K562 (cell line): ENCODE data around the gene ABITRAM. TPM values are rescaled to one million over a fixed set of nuclear protein-coding genes. Genes with fewer than 3 reads are reported as not detected.

Experiments
- ATAC-seq: fragments of 200-7000 bp; cut with Tn5 transposase; 3 replicates; pipeline ENCODE4 v1.9.1; 2020; ENCODE audit warnings: moderate library complexity
- BruUV-seq: library from RNA; stranded (reverse); fragments of 400-500 nt; replicated peaks from 2 replicates; lab custom pipeline; 2021; lab: Mats Ljungman, UMichigan
- CTCF ChIA-PET: fragments of 300-600 bp; formaldehyde crosslinking; extraction: SDS; loops from one replicate; lab custom pipeline; 2021; ENCODE audit warnings: low intra/inter-chr PET ratio; lab: Yijun Ruan, JAX
- POLR2A ChIA-PET: fragments of 300-600, 350-650 bp; sonication (Branson Sonifier 250); formaldehyde crosslinking; extraction: SDS; loops from one replicate; lab custom pipeline; 2021; ENCODE audit warnings: antibody characterized with exemption, inconsistent platforms; lab: Yijun Ruan, JAX
- DNase-seq, 4 experiments: peaks; one replicate each; pipeline versions ENCODE4 v3.0.0 to v3.0.0-alpha.2; 2011 to 2018; ENCODE audit warnings: low spot score in 3 of 4, mixed read lengths in 3 of 4; ENCODE audit errors: extremely low read depth in 1 of 4
- FAIRE-seq: peaks from 2 replicates; lab custom pipeline; 2011; peaks lifted over from hg19 to GRCh38; lab: Jason Lieb, UNC
- H2AFZ ChIP-seq: 2 replicates; pipeline ENCODE4 v1.6.0; 2011; ENCODE audit warnings: low read depth, low read length, control low read depth, inconsistent platforms
- H3K27ac ChIP-seq: fragments of 200-600 bp; 3 replicates; pipeline ENCODE4 v1.8.0; 2011; ENCODE audit warnings: low read depth, mild to moderate bottlenecking, control low read depth, inconsistent platforms, low read length, moderate library complexity, mixed read lengths; ENCODE audit errors: extremely low read depth
- H3K27me3 ChIP-seq, 2 experiments: fragments of 300-600 bp in 1 of 2; 2 replicates in 1 of 2; 3 replicates in 1 of 2; pipeline versions ENCODE4 v1.6.0 to v1.8.0; 2011; ENCODE audit warnings: inconsistent platforms in 2 of 2, low read length in 2 of 2, mild to moderate bottlenecking in 1 of 2, mixed read lengths in 1 of 2, moderate library complexity in 1 of 2; ENCODE audit not compliant: control insufficient read depth in 2 of 2, insufficient read depth in 2 of 2
- H3K36me3 ChIP-seq: fragments of 300-600 bp; 3 replicates; pipeline ENCODE4 v1.8.0; 2011; ENCODE audit warnings: mild to moderate bottlenecking, low read length, inconsistent platforms; ENCODE audit not compliant: control insufficient read depth, insufficient read depth
- H3K4me1 ChIP-seq, 2 experiments: fragments of 200-600 bp in 1 of 2; replicated peaks in 1 of 2; 2 replicates in 1 of 2; 3 replicates in 1 of 2; pipeline versions ENCODE4 v1.5.1 to v1.8.0; 2011; ENCODE audit warnings: inconsistent platforms in 2 of 2, low read length in 2 of 2, mild to moderate bottlenecking in 1 of 2, mixed read lengths in 1 of 2, moderate library complexity in 1 of 2; ENCODE audit not compliant: control insufficient read depth in 2 of 2, insufficient read depth in 2 of 2
- H3K4me2 ChIP-seq: 2 replicates; pipeline ENCODE4 v1.6.1; 2011; ENCODE audit warnings: low read length, control low read depth, inconsistent platforms, mixed read lengths; ENCODE audit not compliant: insufficient read depth
- H3K4me3 ChIP-seq: fragments of 200-600 bp; sonication (generic), shearing (Covaris generic); 2 replicates; pipeline ENCODE4 v1.5.1; 2016; ENCODE audit warnings: control low read depth, inconsistent platforms
- H3K79me2 ChIP-seq: fragments of 200-600 bp; 3 replicates; pipeline ENCODE4 v1.8.0; 2011; ENCODE audit warnings: low read length, inconsistent platforms; ENCODE audit not compliant: control insufficient read depth, insufficient read depth
- H3K9ac ChIP-seq, 2 experiments: 2 replicates each; pipeline versions ENCODE4 v1.6.0 to v1.6.1; 2011; ENCODE audit warnings: low read depth in 2 of 2, low read length in 2 of 2, control low read depth in 1 of 2, inconsistent platforms in 1 of 2, mild to moderate bottlenecking in 1 of 2, mixed read lengths in 1 of 2; ENCODE audit not compliant: insufficient read depth in 1 of 2
- H3K9me1 ChIP-seq: one replicate; pipeline ENCODE4 v1.6.0; 2011; ENCODE audit warnings: inconsistent platforms, mild to moderate bottlenecking, low read length, moderate library complexity; ENCODE audit not compliant: control insufficient read depth, insufficient read depth
- H3K9me3 ChIP-seq: replicated peaks from 2 replicates; pipeline ENCODE4 v1.5.1; 2011; ENCODE audit warnings: low read depth, low read length, inconsistent platforms; ENCODE audit not compliant: control insufficient read depth, insufficient read depth
- H4K20me1 ChIP-seq: replicated peaks from 2 replicates; pipeline ENCODE4 v1.6.1; 2011; ENCODE audit warnings: low read length, inconsistent platforms, mixed read lengths; ENCODE audit not compliant: control insufficient read depth, insufficient read depth
- ARHGAP35 ChIP-seq: fragments of 450-650 bp; IDR thresholded peaks from 2 replicates; pipeline ENCODE4 v1.6.1; 2018; ENCODE audit not compliant: partially characterized antibody
- EWSR1 ChIP-seq: fragments of 450-650 bp; IDR thresholded peaks from 2 replicates; pipeline ENCODE4 v1.6.1; 2018; ENCODE audit warnings: borderline replicate concordance, mild to moderate bottlenecking, low read depth, moderate library complexity; ENCODE audit not compliant: partially characterized antibody
- ID3 ChIP-seq, 2 experiments: fragments of 250-450 bp in 1 of 2; fragments of 450-650 bp in 1 of 2; sonication (Bioruptor Pico) in 1 of 2; IDR thresholded peaks; 2 replicates each; pipeline versions ENCODE4 v1.6.1 to v1.8.0; 2016 to 2021; ENCODE audit warnings: mild to moderate bottlenecking in 2 of 2, moderate library complexity in 2 of 2, missing compliant biosample characterization in 1 of 2, missing genetic modification characterization in 1 of 2
- LARP7 ChIP-seq: fragments of 450-650 bp; IDR thresholded peaks from 2 replicates; pipeline ENCODE4 v1.6.1; 2016
- NONO ChIP-seq, 2 experiments: fragments of 200-400 bp in 1 of 2; fragments of 450-650 bp in 1 of 2; formaldehyde crosslinking in 1 of 2; IDR thresholded peaks; 2 replicates each; pipeline ENCODE4 v1.6.1; 2017; ENCODE audit warnings: low read depth in 2 of 2, mild to moderate bottlenecking in 2 of 2, moderate library complexity in 2 of 2, low read length in 1 of 2
- POU5F1 ChIP-seq: fragments of 150-350 bp; IDR thresholded peaks from 2 replicates; pipeline ENCODE4 v1.6.1; 2014; ENCODE audit warnings: borderline replicate concordance, low read length, low read depth, mild to moderate bottlenecking; ENCODE audit not compliant: partially characterized antibody
- SMARCB1 ChIP-seq: IDR thresholded peaks from 2 replicates; pipeline ENCODE4 v1.6.1; 2011; ENCODE audit warnings: improper control_type of control experiment, low read depth; ENCODE audit not compliant: insufficient read length
- ZBTB40 ChIP-seq, 2 experiments: fragments of 450-650 bp in 1 of 2; sonication (generic) in 1 of 2; formaldehyde crosslinking in 1 of 2; IDR thresholded peaks; 2 replicates each; pipeline versions ENCODE4 v1.7.1 to v1.9.0; 2016 to 2022; ENCODE audit warnings: inconsistent platforms in 1 of 2, mild to moderate bottlenecking in 1 of 2, missing genetic modification reagents in 1 of 2
- ZEB2 ChIP-seq: fragments of 450-650 bp; IDR thresholded peaks from 2 replicates; pipeline ENCODE4 v1.6.1; 2016
- ZNF639 ChIP-seq, 2 experiments: fragments of 200-800 bp in 1 of 2; sonication (Bioruptor generic) in 1 of 2; sonication (generic) in 1 of 2; formaldehyde crosslinking in 1 of 2; IDR thresholded peaks in 1 of 2; conservative IDR thresholded peaks in 1 of 2; 2 replicates each; pipeline versions ENCODE4 v1.5.0 to v1.6.1; 2016 to 2020; ENCODE audit warnings: missing compliant biosample characterization in 1 of 2, missing genetic modification characterization in 1 of 2, missing genetic modification reagents in 1 of 2
- whole genome bisulfite sequencing: fragments of 100-300 bp; shearing (Covaris generic); methylation state at CpG from one replicate; pipeline ENCODE4 v1.1.6; 2016; ENCODE audit warnings: low coverage, mixed read lengths; ENCODE audit not compliant: insufficient coverage; ENCODE audit errors: missing lambda C conversion rate; 5-methylcytosine and 5-hydroxymethylcytosine counted together
- in situ Hi-C: fragments of 300-500 bp; cut with MboI; formaldehyde crosslinking; loops from 4 replicates; pipeline ENCODE4 v1.15.0; 2018; ENCODE audit warnings: inconsistent platforms, mixed read lengths
- intact Hi-C: fragments of 100-400 bp; cut with micrococcal nuclease; formaldehyde crosslinking; loops from 2 replicates; pipeline ENCODE4 v1.14.2; 2022
- polyA plus RNA-seq, 8 experiments: library from polyadenylated mRNA; depleted of rRNA in 4 of 8; stranded (reverse) in 5 of 8; unstranded in 3 of 8; fragments of >200 nt; fragmentation: Nextera tagmentation in 2 of 8; fragmentation: Illumina TruSeq in 1 of 8; extraction: Ambion mirVana in 2 of 8; extraction: Trizol in 1 of 8; gene quantifications; 2 replicates each; pipeline versions ENCODE4 v1.2.1 to v1.2.3, GENCODE V29; 2011 to 2014; ENCODE audit warnings: inconsistent platforms in 1 of 8, missing spikeins in 1 of 8
- total RNA-seq, 7 experiments: library from RNA; depleted of rRNA in 6 of 7; stranded (reverse); fragments of >200 nt in 6 of 7; fragmentation: Illumina TruSeq in 2 of 7; extraction: Trizol in 2 of 7; gene quantifications; 2 replicates each; pipeline versions ENCODE4 v1.2.1 to v1.2.3, GENCODE V29; 2011 to 2021; ENCODE audit warnings: low replicate concordance in 1 of 7

Gene ABITRAM
- total and polyA plus RNA-seq, 9 of the 15 experiments (the other 6 are each of a cell fraction or from before 2014, with no cell fraction given): 8.9 to 47.6 (median 28.4) TPM

- H3K9ac ChIP-seq: no peak overlapping the region
- no peaks in the 10 kb centered on the region for H3K27me3 ChIP-seq
- ChIA-PET CTCF (no interaction called here), POLR2A (interaction anchor here (1.8 kb wide), 1 partner anchor 8 kb away, joined by 7 read pairs; no protein-coding TSS in a partner anchor)
- DNase-seq (no peak), FAIRE-seq (no peak), ATAC-seq (no peak)
- H3K79me2 ChIP-seq: no peaks in the 10 kb centered on the region
- in situ Hi-C loops (no loop called here), intact Hi-C loops (loop anchor here (5.0 kb wide), 1 partner anchor 63 kb away; no protein-coding TSS in a partner anchor)
- H2AFZ ChIP-seq: no peak overlapping the region
- no peak overlapping the region for H3K27ac ChIP-seq
- BruUV-seq: no TSS peak
- WGBS: 38% methylated on average over 1 of the region's 1 CpG
- H3K9me1 ChIP-seq: no peaks in the 10 kb centered on the region
- no peak overlapping the region for H3K4me2 ChIP-seq
- no peak overlapping the region for H3K4me3 ChIP-seq
- H3K4me1 ChIP-seq: no peaks in the 10 kb centered on the region
- H3K36me3 ChIP-seq: peaks cover 18% of the 10 kb centered on the region
- no peaks in the 10 kb centered on the region for H4K20me1 ChIP-seq
- no peaks in the 10 kb centered on the region for H3K9me3 ChIP-seq
- TF ChIP-seq EWSR1 (no peak), ID3 (CRISPR knock-in tag; IDR thresholded peaks at IDR 0.05) (no peak), ID3 (tag; IDR thresholded peaks at IDR 0.05) (no peak), ZBTB40 (IDR thresholded peaks at IDR 0.05) (no peak), ZBTB40 (CRISPR knock-in tag; IDR thresholded peaks at IDR 0.05) (no peak), SMARCB1 (no peak), ARHGAP35 (no peak), LARP7 (no peak), ZEB2 (no peak), NONO (IDR thresholded peaks at IDR 0.05; ENCODE audit: low read depth in 2 of 2, low read length in 1 of 2) (no peak), POU5F1 (no peak), ZNF639 (CRISPR knock-in tag; conservative IDR thresholded peaks at IDR 0.05 in 1 of 2, IDR thresholded peaks at IDR 0.05 in 1 of 2) (no peak)
Measured at GRCh38 chr9:108950168-108950567, 16.0 kb downstream of the ABITRAM start.
